GM23338 (cell line): ENCODE data around the gene GALR2. TPM values are rescaled to one million over a fixed set of nuclear protein-coding genes. Genes with fewer than 3 reads are reported as not detected.

Experiments used
- ATAC-seq: fragments of 200-7000 bp; cut with Tn5 transposase; 3 replicates; pipeline ENCODE4 v1.9.1; 2020
- DNase-seq: peaks from one replicate; pipeline ENCODE4 v3.0.0-alpha.2; 2015; ENCODE audit warnings: low spot score
- H2AFZ ChIP-seq: fragments of 200-600 bp; sonication (generic); 2 replicates; pipeline ENCODE4 v1.8.0; 2016; ENCODE audit warnings: antibody characterized with exemption, mild to moderate bottlenecking, moderate library complexity
- H3F3A ChIP-seq: fragments of 200-600 bp; sonication (generic); replicated peaks from 2 replicates; pipeline ENCODE4 v1.8.0; 2017; ENCODE audit warnings: antibody characterized with exemption, mixed run types, low read depth
- H3K27ac ChIP-seq: fragments of 200-600 bp; sonication (generic); 2 replicates; pipeline ENCODE4 v1.6.1; 2016; ENCODE audit warnings: low read depth
- H3K27me3 ChIP-seq: fragments of 200-600 bp; sonication (generic); 2 replicates; pipeline ENCODE4 v1.8.0; 2016; ENCODE audit warnings: mild to moderate bottlenecking, mixed run types, moderate library complexity; ENCODE audit not compliant: insufficient read depth
- H3K36me3 ChIP-seq: fragments of 200-600 bp; sonication (generic); 2 replicates; pipeline ENCODE4 v1.8.0; 2016; ENCODE audit warnings: mild to moderate bottlenecking; ENCODE audit not compliant: insufficient read depth
- H3K4me1 ChIP-seq: fragments of 200-600 bp; sonication (generic); 2 replicates; pipeline ENCODE4 v1.8.0; 2016; ENCODE audit warnings: mild to moderate bottlenecking, moderate library complexity; ENCODE audit not compliant: insufficient read depth
- H3K4me2 ChIP-seq: fragments of 200-600 bp; sonication (generic); 2 replicates; pipeline ENCODE4 v1.7.1; 2017; ENCODE audit warnings: mixed run types
- H3K4me3 ChIP-seq: fragments of 200-600 bp; sonication (generic); 2 replicates; pipeline ENCODE4 v1.6.1; 2016; ENCODE audit warnings: mixed run types
- H3K79me2 ChIP-seq: fragments of 200-600 bp; sonication (generic); replicated peaks from 2 replicates; pipeline ENCODE4 v1.8.0; 2017; ENCODE audit warnings: mild to moderate bottlenecking; ENCODE audit not compliant: insufficient read depth
- H3K9me2 ChIP-seq: fragments of 200-600 bp; sonication (generic); 2 replicates; pipeline ENCODE4 v1.8.0; 2017; ENCODE audit not compliant: insufficient read depth
- H4K20me1 ChIP-seq: fragments of 200-600 bp; sonication (generic); replicated peaks from 2 replicates; pipeline ENCODE4 v1.8.0; 2017; ENCODE audit warnings: mild to moderate bottlenecking; ENCODE audit not compliant: insufficient read depth
- H3K27ac Mint-ChIP-seq: 2 replicates; pipeline ENCODE4 v1.8.0; 2020; ENCODE audit warnings: inconsistent platforms, mild to moderate bottlenecking, moderate library complexity, mixed read lengths
- H3K27me3 Mint-ChIP-seq: 3 replicates; pipeline ENCODE4 v1.8.0; 2022; ENCODE audit warnings: low read depth, mild to moderate bottlenecking, moderate library complexity, mixed read lengths, inconsistent platforms; ENCODE audit not compliant: insufficient read depth, poor library complexity
- H3K36me3 Mint-ChIP-seq: 3 replicates; pipeline ENCODE4 v1.8.0; 2021; ENCODE audit warnings: low read depth, mild to moderate bottlenecking, inconsistent platforms, moderate library complexity, mixed read lengths
- H3K4me1 Mint-ChIP-seq: 3 replicates; pipeline ENCODE4 v1.8.0; 2020; ENCODE audit warnings: mild to moderate bottlenecking, inconsistent platforms, mixed read lengths
- H3K4me3 Mint-ChIP-seq: 3 replicates; pipeline ENCODE4 v1.8.0; 2021; ENCODE audit warnings: moderate library complexity, mild to moderate bottlenecking, inconsistent platforms, mixed read lengths
- H3K9me3 Mint-ChIP-seq: 3 replicates; pipeline ENCODE4 v1.8.0; 2020; ENCODE audit warnings: moderate library complexity, mild to moderate bottlenecking, inconsistent platforms, mixed read lengths
- CREB1 ChIP-seq: fragments of 250-450 bp; sonication (Bioruptor Pico); IDR thresholded peaks from 2 replicates; pipeline ENCODE4 v1.5.0; 2020; ENCODE audit warnings: low read depth, mild to moderate bottlenecking, moderate library complexity
- CTCF ChIP-seq, 2 experiments: fragments of 200-600 bp in 1 of 2; sonication (generic) in 1 of 2; conservative IDR thresholded peaks; 2 replicates each; pipeline versions ENCODE4 v1.5.1 to v1.6.1; 2016 to 2017; ENCODE audit warnings: antibody characterized with exemption in 2 of 2, low read depth in 2 of 2, mild to moderate bottlenecking in 2 of 2, moderate library complexity in 1 of 2
- EZH2 ChIP-seq: fragments of 200-600 bp; sonication (generic); IDR thresholded peaks from one replicate; pipeline ENCODE4 v1.8.0; 2017; ENCODE audit warnings: antibody characterized with exemption, mild to moderate bottlenecking, low read depth; ENCODE audit not compliant: unreplicated experiment
- EZH2phosphoT487 ChIP-seq: fragments of 200-600 bp; sonication (generic); IDR thresholded peaks from one replicate; pipeline ENCODE4 v1.8.1; 2018; ENCODE audit warnings: antibody characterized with exemption; ENCODE audit not compliant: unreplicated experiment
- JUNB ChIP-seq: IDR thresholded peaks from one replicate; pipeline ENCODE4 v1.6.1; 2016; ENCODE audit warnings: antibody characterized with exemption; ENCODE audit not compliant: unreplicated experiment
- NANOG ChIP-seq: IDR thresholded peaks from 2 replicates; pipeline ENCODE4 v1.6.1; 2016; ENCODE audit warnings: antibody characterized with exemption, borderline replicate concordance
- POLR2AphosphoS5 ChIP-seq: IDR thresholded peaks from 2 replicates; pipeline ENCODE4 v1.6.1; 2016; ENCODE audit warnings: antibody characterized with exemption, low read depth
- microRNA-seq: library from miRNA; unstranded; fragments of <30 nt; microRNA quantifications from one replicate; pipeline ENCODE4, GENCODE V29; 2017
- polyA plus RNA-seq: library from polyadenylated mRNA; unstranded; fragments of >200 nt; fragmentation: Nextera tagmentation; extraction: Ambion mirVana; gene quantifications from 2 replicates; pipeline ENCODE4 v1.2.1, GENCODE V29; 2016
- small RNA-seq: library from RNA; depleted of rRNA; stranded (forward); fragments of <200 nt; gene quantifications from one replicate; pipeline ENCODE3, GENCODE V24; 2014; ENCODE audit warnings: low replicate concordance
- total RNA-seq: library from RNA; depleted of rRNA; stranded (reverse); fragments of >200 nt; shearing (Covaris generic); gene quantifications from 2 replicates; pipeline ENCODE4 v1.2.3, GENCODE V29; 2014; rRNA removed

The GALR2 gene
- total and polyA plus RNA-seq, 2 experiments from 2014 or later, result 0.50 to 2.2 TPM

GRCh38 chr17:76125391-76125675 is 50.8 kb downstream of the GALR2 start:
- Mint-ChIP-seq H3K36me3 (no peaks in the 10 kb centered on the region), H3K9me3 (no peaks in the 10 kb centered on the region; the same call in 2 of the 3 replicates), H3K4me3 (no peak overlapping the region), H3K27me3 (peaks cover 20% of the 10 kb centered on the region), H3K4me1 (peaks cover 25% of the 10 kb centered on the region), H3K27ac (no peak overlapping the region)
- no peak overlapping the region for H3K4me2 ChIP-seq
- H3F3A ChIP-seq, result peaks cover 15% of the 10 kb centered on the region
- H4K20me1 ChIP-seq, result no peaks in the 10 kb centered on the region
- H3K4me1 ChIP-seq, result peaks cover 25% of the 10 kb centered on the region
- H3K36me3 ChIP-seq, result no peaks in the 10 kb centered on the region
- no peak for TF ChIP-seq EZH2
- no peak for TF ChIP-seq JUNB
- TF ChIP-seq CTCF (conservative IDR thresholded peaks at IDR 0.05; ENCODE audit: low read depth in 2 of 2), result no peak
- no peak for TF ChIP-seq NANOG
- TF ChIP-seq POLR2AphosphoS5, result no peak
- TF ChIP-seq CREB1 (CRISPR knock-in tag), result no peak
- H3K27ac ChIP-seq, result no peak overlapping the region
- ATAC-seq, result no peak
- no peaks in the 10 kb centered on the region for H3K9me2 ChIP-seq
- no peaks in the 10 kb centered on the region for H3K79me2 ChIP-seq
- no peak overlapping the region for H2AFZ ChIP-seq
- DNase-seq, result no peak
- peaks cover 10% of the 10 kb centered on the region for H3K27me3 ChIP-seq
- H3K4me3 ChIP-seq, result no peak overlapping the region

- Histone ChIP-seq H3K9me2 (no peaks in the 10 kb centered on the region), H3F3A (peaks cover 9% of the 10 kb centered on the region; the same call in 1 of the 2 replicates), H3K27me3 (peaks cover 16% of the 10 kb centered on the region), H3K4me2 (no peak overlapping the region), H3K4me1 (peaks cover 25% of the 10 kb centered on the region), H3K36me3 (no peaks in the 10 kb centered on the region), H3K79me2 (no peaks in the 10 kb centered on the region), H3K4me3 (no peak overlapping the region), H2AFZ (no peak overlapping the region), H4K20me1 (no peaks in the 10 kb centered on the region), H3K27ac (no peak overlapping the region)
- peaks cover 26% of the 10 kb centered on the region for H3K4me1 Mint-ChIP-seq
- no peaks in the 10 kb centered on the region; the same call in 2 of the 3 replicates for H3K9me3 Mint-ChIP-seq
- H3K36me3 Mint-ChIP-seq, result no peaks in the 10 kb centered on the region
- H3K27me3 Mint-ChIP-seq, result peaks cover 25% of the 10 kb centered on the region
- DNase-seq (no peak), ATAC-seq (no peak)
- TF ChIP-seq NANOG, result no peak
- TF ChIP-seq EZH2phosphoT487, result no peak
- no peak overlapping the region for H3K27ac Mint-ChIP-seq
- no peak overlapping the region for H3K4me3 Mint-ChIP-seq
These were observed 51.3 kb downstream of the GALR2 start for GRCh38 chr17:76125922-76126321.

Small RNAs within 50 kb of the gene (microRNA-seq; reads per million reads assigned to microRNA genes)
- not detected for gene MIR6868

Small RNAs within 50 kb of the gene (small RNA-seq; reads per million reads assigned to genes)
- gene MIR6868, result not detected

Other genes with a start within 250 kb of the GALR2 start
- 3.8 and 5.9 TPM in 2 replicates for gene UNC13D, start 230.4 kb upstream of the GALR2 start, total RNA-seq
- gene UNC13D, start 230.4 kb upstream of the GALR2 start, polyA plus RNA-seq, result 10.5 and 10.8 TPM in 2 replicates
- 34.9 and 36.2 TPM in 2 replicates for gene WBP2, start 219.4 kb upstream of the GALR2 start, total RNA-seq
- 59.5 and 63.5 TPM in 2 replicates for gene WBP2, start 219.4 kb upstream of the GALR2 start, polyA plus RNA-seq
- gene TRIM47, start 196.2 kb upstream of the GALR2 start, total RNA-seq, result 9.9 and 12.5 TPM in 2 replicates
- gene TRIM47, start 196.2 kb upstream of the GALR2 start, polyA plus RNA-seq, result 7.2 TPM in 2 replicates
- 53.8 and 54.0 TPM in 2 replicates for gene TRIM65, start 177.8 kb upstream of the GALR2 start, total RNA-seq
- gene TRIM65, start 177.8 kb upstream of the GALR2 start, polyA plus RNA-seq, result 13.8 and 15.0 TPM in 2 replicates
- gene MRPL38, start 169.9 kb upstream of the GALR2 start, total RNA-seq, result 47.2 and 63.6 TPM in 2 replicates
- 86.7 and 90.0 TPM in 2 replicates for gene MRPL38, start 169.9 kb upstream of the GALR2 start, polyA plus RNA-seq
- 11.8 and 17.4 TPM in 2 replicates for gene FBF1, start 133.7 kb upstream of the GALR2 start, total RNA-seq
- 8.8 and 9.7 TPM in 2 replicates for gene FBF1, start 133.7 kb upstream of the GALR2 start, polyA plus RNA-seq
- gene ACOX1, start 95.6 kb upstream of the GALR2 start, total RNA-seq, result 32.8 and 32.9 TPM in 2 replicates
- 11.9 and 12.8 TPM in 2 replicates for gene ACOX1, start 95.6 kb upstream of the GALR2 start, polyA plus RNA-seq
- gene TEN1, start 95.5 kb upstream of the GALR2 start, total RNA-seq, result 11.3 TPM in 2 replicates
- 13.2 and 14.1 TPM in 2 replicates for gene TEN1, start 95.5 kb upstream of the GALR2 start, polyA plus RNA-seq
- gene CDK3, start 73.9 kb upstream of the GALR2 start, total RNA-seq, result 5.9 and 10.2 TPM in 2 replicates
- gene CDK3, start 73.9 kb upstream of the GALR2 start, polyA plus RNA-seq, result 7.8 and 7.9 TPM in 2 replicates
- gene EVPL, start 47.5 kb upstream of the GALR2 start, total RNA-seq, result 0.62 and 1.3 TPM in 2 replicates
- gene EVPL, start 47.5 kb upstream of the GALR2 start, polyA plus RNA-seq, result 0.47 and 0.59 TPM in 2 replicates
- 60.3 and 62.8 TPM in 2 replicates for gene SRP68, start 2.3 kb upstream of the GALR2 start, total RNA-seq
- 30.7 and 34.2 TPM in 2 replicates for gene SRP68, start 2.3 kb upstream of the GALR2 start, polyA plus RNA-seq
- gene ZACN, start 4.4 kb downstream of the GALR2 start, total RNA-seq, result not detected in 2 replicates
- 0.47 and 0.82 TPM in 2 replicates for gene ZACN, start 4.4 kb downstream of the GALR2 start, polyA plus RNA-seq
- gene EXOC7, start 29.0 kb downstream of the GALR2 start, total RNA-seq, result 65.9 and 75.4 TPM in 2 replicates
- 77.4 and 77.5 TPM in 2 replicates for gene EXOC7, start 29.0 kb downstream of the GALR2 start, polyA plus RNA-seq
- gene FOXJ1, start 66.5 kb downstream of the GALR2 start, total RNA-seq, result 8.7 and 12.3 TPM in 2 replicates
- 2.3 and 2.8 TPM in 2 replicates for gene FOXJ1, start 66.5 kb downstream of the GALR2 start, polyA plus RNA-seq
- gene RNF157, start 165.7 kb downstream of the GALR2 start, total RNA-seq, result 11.7 and 13.8 TPM in 2 replicates
- 7.8 and 8.5 TPM in 2 replicates for gene RNF157, start 165.7 kb downstream of the GALR2 start, polyA plus RNA-seq
- gene UBALD2, start 190.6 kb downstream of the GALR2 start, total RNA-seq, result 3.1 and 3.5 TPM in 2 replicates
- gene UBALD2, start 190.6 kb downstream of the GALR2 start, polyA plus RNA-seq, result 2.2 and 3.3 TPM in 2 replicates
- 3.7 and 4.0 TPM in 2 replicates for gene QRICH2, start 233.5 kb downstream of the GALR2 start, total RNA-seq
- gene QRICH2, start 233.5 kb downstream of the GALR2 start, polyA plus RNA-seq, result 1.1 and 2.2 TPM in 2 replicates